A549 (cell line): ENCODE measurements around the gene SSR2. TPM values are rescaled to one million over a fixed set of nuclear protein-coding genes. Genes with fewer than 3 reads are reported as not detected.

Experiments used
- ATAC-seq, 2 experiments: fragments of 200-7000 bp in 1 of 2; fragments of >200 bp in 1 of 2; cut with Nextera tagmentation in 1 of 2; cut with Tn5 transposase in 1 of 2; 3 replicates each; pipeline versions ENCODE4 v1.8.0 to v1.9.1; 2018 to 2020; ENCODE audit warnings: mild to moderate bottlenecking in 1 of 2, moderate library complexity in 1 of 2
- CTCF ChIA-PET: fragments of 300-600 bp; sonication (Branson Sonifier 250); formaldehyde crosslinking; extraction: SDS; loops from one replicate; lab custom pipeline; 2021; ENCODE audit warnings: antibody characterized with exemption, inconsistent platforms; lab: Yijun Ruan, JAX
- POLR2A ChIA-PET: fragments of 350-600 bp; formaldehyde crosslinking; extraction: SDS; loops from one replicate; lab custom pipeline; 2021; ENCODE audit warnings: antibody characterized with exemption, inconsistent platforms; lab: Yijun Ruan, JAX
- DNase-seq, 2 experiments: peaks; one replicate each; pipeline versions ENCODE4 v3.0.0 to v3.0.0-alpha.2; 2011 to 2016; ENCODE audit warnings: low read depth in 1 of 2, low spot score in 1 of 2
- FAIRE-seq: peaks from 2 replicates; lab custom pipeline; 2011; peaks lifted over from hg19 to GRCh38; lab: Jason Lieb, UNC
- H3K27ac ChIP-seq, 2 experiments: fragments of >200 bp; sonication (Bioruptor Twin); formaldehyde crosslinking; 3 replicates each; pipeline ENCODE4 v1.5.1; 2016 to 2017
- H3K4me1 ChIP-seq: fragments of >200 bp; sonication (Bioruptor Twin); formaldehyde crosslinking; 3 replicates; pipeline ENCODE4 v1.6.1; 2016
- H3K4me2 ChIP-seq: fragments of >200 bp; sonication (Bioruptor Twin); formaldehyde crosslinking; 3 replicates; pipeline ENCODE4 v1.6.1; 2016
- H3K4me3 ChIP-seq: fragments of >200 bp; sonication (Bioruptor Twin); formaldehyde crosslinking; 3 replicates; pipeline ENCODE4 v1.5.1; 2016
- H3K9me3 ChIP-seq: fragments of >200 bp; sonication (Bioruptor Twin); formaldehyde crosslinking; 3 replicates; pipeline ENCODE4 v1.6.1; 2016
- BCL3 ChIP-seq: fragments of >200 bp; sonication (Bioruptor Twin); formaldehyde crosslinking; IDR thresholded peaks from 3 replicates; pipeline ENCODE4 v1.6.1; 2016
- CTCF ChIP-seq: fragments of >200 bp; sonication (Bioruptor Twin); formaldehyde crosslinking; IDR thresholded peaks from 3 replicates; pipeline ENCODE4 v1.5.1; 2016
- FOSB ChIP-seq: fragments of 250-450 bp; sonication (Bioruptor Pico); IDR thresholded peaks from 2 replicates; pipeline ENCODE4 v1.5.0; 2020; ENCODE audit warnings: mild to moderate bottlenecking, moderate library complexity
- HDAC2 ChIP-seq: fragments of 200-600 bp; sonication (generic); IDR thresholded peaks from 2 replicates; pipeline ENCODE4 v1.6.1; 2016
- HMGXB4 ChIP-seq: fragments of 250-450 bp; sonication (Bioruptor Pico); IDR thresholded peaks from 2 replicates; pipeline ENCODE4 v1.5.0; 2021; ENCODE audit warnings: mild to moderate bottlenecking, moderate library complexity, borderline replicate concordance
- HOXA7 ChIP-seq: fragments of 250-450 bp; sonication (Bioruptor Pico); IDR thresholded peaks from 2 replicates; pipeline ENCODE4 v1.5.0; 2020; ENCODE audit warnings: mild to moderate bottlenecking, moderate library complexity
- HOXB5 ChIP-seq: fragments of 250-450 bp; sonication (Bioruptor Pico); IDR thresholded peaks from 2 replicates; pipeline ENCODE4 v1.5.0; 2020; ENCODE audit warnings: mild to moderate bottlenecking, moderate library complexity
- JUN ChIP-seq, 2 experiments: fragments of >200 bp; sonication (Bioruptor Twin); formaldehyde crosslinking; IDR thresholded peaks; 2 replicates in 1 of 2; 3 replicates in 1 of 2; pipeline ENCODE4 v1.6.1; 2016 to 2017
- KDM1A ChIP-seq: fragments of 200-600 bp; sonication (generic); IDR thresholded peaks from 2 replicates; pipeline ENCODE4 v1.6.1; 2016; ENCODE audit warnings: low read depth, mild to moderate bottlenecking
- MAX ChIP-seq: IDR thresholded peaks from 2 replicates; pipeline ENCODE4 v1.6.1; 2012
- MAZ ChIP-seq: fragments of 150-350 bp; IDR thresholded peaks from 2 replicates; pipeline ENCODE4 v1.6.1; 2014; ENCODE audit warnings: antibody characterized with exemption, low read depth, low read length, borderline replicate concordance
- PHF8 ChIP-seq: fragments of 200-600 bp; sonication (generic); IDR thresholded peaks from 2 replicates; pipeline ENCODE4 v1.6.1; 2016; ENCODE audit warnings: low read depth, mild to moderate bottlenecking, antibody characterized with exemption, moderate library complexity, borderline replicate concordance
- POLR2A ChIP-seq: IDR thresholded peaks from 2 replicates; pipeline ENCODE4 v1.6.1; 2012; ENCODE audit warnings: mild to moderate bottlenecking, low read length
- RAD21 ChIP-seq, 2 experiments: fragments of >200 bp in 1 of 2; sonication (Bioruptor Twin) in 1 of 2; formaldehyde crosslinking in 1 of 2; IDR thresholded peaks in 1 of 2; conservative IDR thresholded peaks in 1 of 2; 2 replicates in 1 of 2; 3 replicates in 1 of 2; pipeline ENCODE4 v1.6.1; 2012 to 2018; ENCODE audit warnings: inconsistent platforms in 1 of 2
- RARB ChIP-seq: fragments of 250-450 bp; sonication (Bioruptor Pico); IDR thresholded peaks from 2 replicates; pipeline ENCODE4 v1.8.0; 2021; ENCODE audit warnings: mild to moderate bottlenecking, moderate library complexity
- RCOR1 ChIP-seq: fragments of 150-350 bp; IDR thresholded peaks from 2 replicates; pipeline ENCODE4 v1.6.1; 2014; ENCODE audit warnings: antibody characterized with exemption, low read length, low read depth
- RFX5 ChIP-seq: fragments of 450-650 bp; IDR thresholded peaks from 2 replicates; pipeline ENCODE4 v1.7.1; 2014; ENCODE audit warnings: antibody characterized with exemption, mild to moderate bottlenecking, moderate library complexity
- TP53 ChIP-seq: fragments of 250-450 bp; sonication (Bioruptor Pico); IDR thresholded peaks from 2 replicates; pipeline ENCODE4 v1.5.0; 2021; ENCODE audit warnings: mild to moderate bottlenecking, moderate library complexity
- WGBS: methylation state at CpG from one replicate; pipeline ENCODE4 v1.1.6; 2017; ENCODE audit errors: missing lambda C conversion rate; 5-methylcytosine and 5-hydroxymethylcytosine counted together
- polyA plus RNA-seq, 4 experiments: library from polyadenylated mRNA; depleted of rRNA in 3 of 4; stranded (reverse); fragments of >200 nt; fragmentation: RNase III in 1 of 4; extraction: RNeasy Plus Mini Kit Qiagen cat#74134 plus additional on column Dnase treatment in 1 of 4; gene quantifications; 2 replicates in 3 of 4; 3 replicates in 1 of 4; pipeline ENCODE4 v1.2.3, GENCODE V29; 2011 to 2017

The SSR2 gene
- polyA plus RNA-seq, 2 of the 4 experiments (the other 2 are of a cell fraction), result 261 to 382 TPM

- H3K4me1 ChIP-seq, result peaks cover 10% of the 10 kb centered on the region; the same call in 2 of the 3 replicates
- no peak for TF ChIP-seq RFX5
- TF ChIP-seq PHF8, result peak; percentile 34; the same call in 1 of the 2 replicates
- peak in 1 of 2 experiments; percentile 66; a peak in 3 of 5 replicates for TF ChIP-seq JUN (IDR thresholded peaks at IDR 0.05)
- peak; percentile 66; the same call in 1 of the 2 replicates for TF ChIP-seq TP53 (CRISPR knock-in tag)
- TF ChIP-seq RARB (CRISPR knock-in tag), result no peak
- TF ChIP-seq RCOR1, result no peak
- peak; percentile 53 for TF ChIP-seq CTCF
- no peak for TF ChIP-seq FOSB (CRISPR knock-in tag)
- TF ChIP-seq MAZ, result peak; percentile 78; the same call in 1 of the 2 replicates
- TF ChIP-seq POLR2A, result peak; percentile 37
- TF ChIP-seq RAD21 (conservative IDR thresholded peaks at IDR 0.05 in 1 of 2, IDR thresholded peaks at IDR 0.05 in 1 of 2), result 0 out of 5 replicates have a peak, but pooled peaks of 1 of the 2 experiments have one; percentile 11
- no peak for TF ChIP-seq HOXA7 (CRISPR knock-in tag)
- no peak for TF ChIP-seq HDAC2
- no peak for TF ChIP-seq BCL3
- TF ChIP-seq HOXB5 (CRISPR knock-in tag), result no peak
- TF ChIP-seq, all 56 proteins: peak for 7
- ATAC-seq (peak; percentile 64 to 72), DNase-seq (peak; percentile 84 to 87), FAIRE-seq (no peak)
- Histone ChIP-seq H3K4me2 (peak within 1 kb of the TSS; percentile 83), H3K4me3 (peak within 1 kb of the TSS; percentile 85), H3K27ac (peak within 1 kb of the TSS; percentile 94 to 97), H3K9me3 (no peaks in the 10 kb centered on the region)
- under 1% methylated on average over 14 of the region's 49 CpGs for WGBS
- ChIA-PET POLR2A (no interaction called here), CTCF (interaction anchor here (0.5 to 3.1 kb wide), 17 partner anchors 11 to 203 kb away, joined by 3 to 20 read pairs (median 5); no protein-coding TSS in a partner anchor)
Measured at GRCh38 chr1:156053768-156054499, 33.2 kb upstream of the SSR2 start, which contains the start of gene UBQLN4. UBQLN4 (minus strand) TSS chr1:156053798; CDS start chr1:156053701, 97 bp downstream.

GRCh38 chr1:156052862-156053767 lies 32.4 kb upstream of the SSR2 start:
- CTCF ChIA-PET, result interaction anchor here (0.6 to 3.1 kb wide), 14 partner anchors 11 to 202 kb away, joined by 3 to 20 read pairs (median 6); no protein-coding TSS in a partner anchor
- no peak for FAIRE-seq
- DNase-seq, result peak; percentile 80 to 86
- 9% methylated on average over 21 of the region's 63 CpGs for WGBS
- ATAC-seq, result peak; percentile 56 to 66
- POLR2A ChIA-PET, result interaction anchor here (0.6 to 0.7 kb wide), 3 partner anchors 75 to 189 kb away, joined by 3 to 7 read pairs (median 3); partner anchors contain the start of gene ARHGEF2
- no peak for TF ChIP-seq HMGXB4 (CRISPR knock-in tag)
- 0 out of 2 replicates have a peak, but pooled peaks have one; percentile 18 for TF ChIP-seq KDM1A
- TF ChIP-seq HDAC2, result no peak
- peak; percentile 58; the same call in 1 of the 2 replicates for TF ChIP-seq MAX
- TF ChIP-seq TP53 (CRISPR knock-in tag), result no peak
- H3K4me2 ChIP-seq, result peak overlapping the region; percentile 65
- peaks cover 10% of the 10 kb centered on the region; the same call in 2 of the 3 replicates for H3K4me1 ChIP-seq
- H3K27ac ChIP-seq, result peak overlapping the region; percentile 94 to 97
- peak overlapping the region; percentile 85 for H3K4me3 ChIP-seq
- no peaks in the 10 kb centered on the region for H3K9me3 ChIP-seq
